SU-DHL-6 (cell line): ENCODE results near the gene CPT1B.

Experiments used
- CTCF ChIP-seq: fragments of 200-600 bp; sonication (generic); IDR thresholded peaks from one replicate; pipeline ENCODE4 v1.5.1; 2017; ENCODE audit warnings: antibody characterized with exemption, mild to moderate bottlenecking, low read length, moderate library complexity; ENCODE audit not compliant: insufficient read depth, poor library complexity, severe bottlenecking
- EZH2phosphoT487 ChIP-seq: fragments of 200-600 bp; sonication (generic), shearing (Covaris generic); conservative IDR thresholded peaks from 2 replicates; pipeline ENCODE4 v1.6.1; 2018; ENCODE audit warnings: mild to moderate bottlenecking, antibody characterized with exemption, low read length, moderate library complexity, mixed read lengths

GRCh38 chr22:50625131-50625567 lies 46.9 kb upstream of the CPT1B start:
- no peak for TF ChIP-seq CTCF
- no peak for TF ChIP-seq EZH2phosphoT487
